NCI-H82 treated with DMSO at 0.1 percent for 48 hours (cell line): Measurements from ENCODE around the gene BARX2.

ENCODE experiments used
- DNase-seq: peaks from one replicate; lab custom pipeline; 2025; ENCODE audit not compliant: unreplicated experiment; lab: John Stamatoyannopoulos, UW

The BARX2 gene

GRCh38 chr11:129396454-129396853 is 20.8 kb downstream of the BARX2 start:
- DNase-seq: no peak

GRCh38 chr11:129402206-129403171 is 26.8 kb downstream of the BARX2 start:
- no peak for DNase-seq

GRCh38 chr11:129404731-129405130 is 29.1 kb downstream of the BARX2 start:
- DNase-seq: no peak

GRCh38 chr11:129408865-129409444 is 33.3 kb downstream of the BARX2 start:
- no peak for DNase-seq

GRCh38 chr11:129410395-129410960 is 34.8 kb downstream of the BARX2 start:
- no peak for DNase-seq

GRCh38 chr11:129412494-129412893 is 36.8 kb downstream of the BARX2 start:
- no peak for DNase-seq

GRCh38 chr11:129414144-129414872 is 38.7 kb downstream of the BARX2 start:
- DNase-seq: no peak

GRCh38 chr11:129416080-129416820 is 40.6 kb downstream of the BARX2 start:
- DNase-seq: no peak

GRCh38 chr11:129417458-129417857 is 41.8 kb downstream of the BARX2 start:
- no peak for DNase-seq

GRCh38 chr11:129418039-129418438 is 42.4 kb downstream of the BARX2 start:
- no peak for DNase-seq

- no peak for DNase-seq
Observed at GRCh38 chr11:129419386-129419785, 43.7 kb downstream of the BARX2 start.

GRCh38 chr11:129423426-129423825 is 47.8 kb downstream of the BARX2 start:
- no peak for DNase-seq

- DNase-seq: no peak
Observed at GRCh38 chr11:129425214-129425613, 49.6 kb downstream of the BARX2 start.

GRCh38 chr11:129426038-129426437 is 50.4 kb downstream of the BARX2 start:
- DNase-seq: no peak

- DNase-seq: no peak
Observed at GRCh38 chr11:129426776-129427175, 51.1 kb downstream of the BARX2 start.

GRCh38 chr11:129427376-129427775 is 51.7 kb downstream of the BARX2 start:
- DNase-seq: no peak

- no peak for DNase-seq
Observed at GRCh38 chr11:129427816-129428406, 52.3 kb downstream of the BARX2 start.

GRCh38 chr11:129428557-129428956 is 52.9 kb downstream of the BARX2 start:
- no peak for DNase-seq

- DNase-seq: no peak
Observed at GRCh38 chr11:129434641-129435498, 59.2 kb downstream of the BARX2 start.
